Measurements from ENCODE around the gene KAZALD1. TPM values are rescaled to one million over a fixed set of nuclear protein-coding genes. Genes with fewer than 3 reads are reported as not detected.

Gene KAZALD1
- total RNA-seq, 6 experiments from 2014 or later, result 14.5 to 21.1 (median 19.9) TPM

- DNase-seq, result no peak
- no peak overlapping the region for H3K27ac Mint-ChIP-seq
- no peaks in the 10 kb centered on the region for H3K9me3 Mint-ChIP-seq
- TF ChIP-seq, protein P1, sequence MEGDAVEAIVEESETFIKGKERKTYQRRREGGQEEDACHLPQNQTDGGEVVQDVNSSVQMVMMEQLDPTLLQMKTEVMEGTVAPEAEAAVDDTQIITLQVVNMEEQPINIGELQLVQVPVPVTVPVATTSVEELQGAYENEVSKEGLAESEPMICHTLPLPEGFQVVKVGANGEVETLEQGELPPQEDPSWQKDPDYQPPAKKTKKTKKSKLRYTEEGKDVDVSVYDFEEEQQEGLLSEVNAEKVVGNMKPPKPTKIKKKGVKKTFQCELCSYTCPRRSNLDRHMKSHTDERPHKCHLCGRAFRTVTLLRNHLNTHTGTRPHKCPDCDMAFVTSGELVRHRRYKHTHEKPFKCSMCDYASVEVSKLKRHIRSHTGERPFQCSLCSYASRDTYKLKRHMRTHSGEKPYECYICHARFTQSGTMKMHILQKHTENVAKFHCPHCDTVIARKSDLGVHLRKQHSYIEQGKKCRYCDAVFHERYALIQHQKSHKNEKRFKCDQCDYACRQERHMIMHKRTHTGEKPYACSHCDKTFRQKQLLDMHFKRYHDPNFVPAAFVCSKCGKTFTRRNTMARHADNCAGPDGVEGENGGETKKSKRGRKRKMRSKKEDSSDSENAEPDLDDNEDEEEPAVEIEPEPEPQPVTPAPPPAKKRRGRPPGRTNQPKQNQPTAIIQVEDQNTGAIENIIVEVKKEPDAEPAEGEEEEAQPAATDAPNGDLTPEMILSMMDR (IDR thresholded peaks at IDR 0.05), result no peak
- H3K4me1 Mint-ChIP-seq (ENCODE audit: low read depth), result peaks cover 15% of the 10 kb centered on the region
- no peak overlapping the region for H3K4me3 Mint-ChIP-seq
- no peaks in the 10 kb centered on the region for H3K36me3 Mint-ChIP-seq (ENCODE audit: low read depth)
- peaks cover 41% of the 10 kb centered on the region for H3K27me3 Mint-ChIP-seq (ENCODE audit: insufficient read depth)
Measured at GRCh38 chr10:101071885-101072433, 10.2 kb downstream of the KAZALD1 start.

DNA sequence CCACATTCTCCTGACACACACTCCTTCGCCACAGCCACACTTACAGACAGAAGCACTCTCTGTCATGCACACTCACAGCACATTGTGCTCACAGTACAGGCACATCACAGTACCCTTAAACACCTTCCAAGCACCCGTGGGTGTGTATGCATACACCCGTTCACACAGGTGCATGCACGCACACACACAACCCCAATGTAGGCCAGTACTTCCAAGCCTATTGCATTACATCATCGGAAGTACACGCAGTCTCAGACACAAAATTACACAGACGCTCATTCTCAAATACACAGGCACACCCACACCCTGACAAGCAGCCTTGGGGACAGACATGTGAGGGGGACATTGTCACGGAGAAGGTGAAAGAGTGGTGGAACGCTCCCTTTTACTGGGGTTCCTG is 11.1 kb downstream of the KAZALD1 start:
- TF ChIP-seq, protein P1 (IDR thresholded peaks at IDR 0.05), result no peak
- Mint-ChIP-seq H3K4me3 (no peak overlapping the region), H3K4me1 (ENCODE audit: low read depth) (peaks cover 15% of the 10 kb centered on the region), H3K27me3 (ENCODE audit: insufficient read depth) (peaks cover 43% of the 10 kb centered on the region), H3K27ac (no peak overlapping the region), H3K36me3 (ENCODE audit: low read depth) (no peaks in the 10 kb centered on the region), H3K9me3 (no peaks in the 10 kb centered on the region)
- DNase-seq, result no peak

- no peak overlapping the region for H3K4me3 Mint-ChIP-seq
- H3K27ac Mint-ChIP-seq, result no peak overlapping the region
- H3K9me3 Mint-ChIP-seq, result no peaks in the 10 kb centered on the region
- H3K4me1 Mint-ChIP-seq (ENCODE audit: low read depth), result peaks cover 15% of the 10 kb centered on the region
- no peak for DNase-seq
- TF ChIP-seq, protein P1 (IDR thresholded peaks at IDR 0.05), result no peak
- peaks cover 43% of the 10 kb centered on the region for H3K27me3 Mint-ChIP-seq (ENCODE audit: insufficient read depth)
- H3K36me3 Mint-ChIP-seq (ENCODE audit: low read depth), result no peaks in the 10 kb centered on the region
Measured at GRCh38 chr10:101073631-101074030, 11.8 kb downstream of the KAZALD1 start.

- no peak overlapping the region for H3K4me3 Mint-ChIP-seq
- no peaks in the 10 kb centered on the region for H3K9me3 Mint-ChIP-seq
- no peaks in the 10 kb centered on the region for H3K36me3 Mint-ChIP-seq (ENCODE audit: low read depth)
- no peak for DNase-seq
- TF ChIP-seq, protein P1 (IDR thresholded peaks at IDR 0.05), result no peak
- no peak overlapping the region for H3K27ac Mint-ChIP-seq
- H3K4me1 Mint-ChIP-seq (ENCODE audit: low read depth), result peaks cover 15% of the 10 kb centered on the region
- H3K27me3 Mint-ChIP-seq (ENCODE audit: insufficient read depth), result peaks cover 44% of the 10 kb centered on the region
Measured at GRCh38 chr10:101075775-101076174, 14.0 kb downstream of the KAZALD1 start.

DNA sequence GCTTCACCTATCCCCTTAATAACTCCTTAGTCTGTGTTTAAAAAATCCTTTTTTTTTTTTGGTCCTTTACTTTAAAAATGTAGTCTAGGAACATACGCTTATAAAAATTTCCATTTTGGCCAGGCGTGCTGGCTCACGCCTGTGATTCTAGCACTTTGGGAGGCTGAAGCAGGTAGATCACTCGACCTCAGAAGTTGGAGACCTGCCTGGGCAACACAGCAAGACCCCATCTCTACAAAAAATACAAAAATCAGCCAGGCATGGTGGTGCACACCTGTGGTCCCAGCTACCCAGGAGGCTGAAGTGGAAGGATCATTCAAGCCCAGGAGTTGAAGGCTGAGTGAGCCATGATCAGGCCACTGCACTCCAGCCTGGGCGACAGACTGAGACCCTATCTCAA is 14.8 kb downstream of the KAZALD1 start:
- TF ChIP-seq, protein P1 (IDR thresholded peaks at IDR 0.05), result no peak
- Mint-ChIP-seq H3K4me3 (no peak overlapping the region), H3K27ac (no peak overlapping the region), H3K4me1 (ENCODE audit: low read depth) (peaks cover 7% of the 10 kb centered on the region), H3K9me3 (no peaks in the 10 kb centered on the region), H3K27me3 (ENCODE audit: insufficient read depth) (peaks cover 46% of the 10 kb centered on the region), H3K36me3 (ENCODE audit: low read depth) (no peaks in the 10 kb centered on the region)
- DNase-seq, result no peak

DNA sequence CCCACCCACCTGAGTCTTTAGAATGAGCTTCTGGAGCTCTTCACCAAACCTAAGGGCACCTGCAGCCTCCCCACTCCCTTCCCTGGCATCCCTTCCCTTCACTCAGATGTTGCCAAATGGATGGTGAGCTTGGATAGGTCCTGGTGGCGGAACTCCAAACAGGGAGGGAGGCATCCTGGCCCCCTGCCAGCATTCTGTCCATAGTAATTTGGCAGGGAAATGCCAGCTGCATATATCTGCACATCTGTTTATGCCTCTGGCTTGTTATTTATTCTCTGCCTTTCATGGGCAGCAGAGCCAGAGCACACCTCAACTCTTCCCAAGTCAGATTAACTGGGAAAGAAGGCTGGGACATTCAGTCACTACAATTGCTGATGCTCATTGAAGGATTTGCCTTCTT is 18.1 kb downstream of the KAZALD1 start:
- TF ChIP-seq, protein P1 (IDR thresholded peaks at IDR 0.05), result no peak
- peaks cover 35% of the 10 kb centered on the region for H3K27me3 Mint-ChIP-seq (ENCODE audit: insufficient read depth)
- no peaks in the 10 kb centered on the region for H3K4me1 Mint-ChIP-seq (ENCODE audit: low read depth)
- no peaks in the 10 kb centered on the region for H3K9me3 Mint-ChIP-seq
- H3K4me3 Mint-ChIP-seq, result no peak overlapping the region
- H3K27ac Mint-ChIP-seq, result no peak overlapping the region
- DNase-seq, result no peak
- H3K36me3 Mint-ChIP-seq (ENCODE audit: low read depth), result no peaks in the 10 kb centered on the region
